ENCODE measurements around the gene GRIK3.

GRIK3 gene

GRCh38 chr1:37059346-37059745, 25.0 kb upstream of the GRIK3 start:
- no peak for DNase-seq (ENCODE audit: low spot score)
- TF ChIP-seq, protein P1, sequence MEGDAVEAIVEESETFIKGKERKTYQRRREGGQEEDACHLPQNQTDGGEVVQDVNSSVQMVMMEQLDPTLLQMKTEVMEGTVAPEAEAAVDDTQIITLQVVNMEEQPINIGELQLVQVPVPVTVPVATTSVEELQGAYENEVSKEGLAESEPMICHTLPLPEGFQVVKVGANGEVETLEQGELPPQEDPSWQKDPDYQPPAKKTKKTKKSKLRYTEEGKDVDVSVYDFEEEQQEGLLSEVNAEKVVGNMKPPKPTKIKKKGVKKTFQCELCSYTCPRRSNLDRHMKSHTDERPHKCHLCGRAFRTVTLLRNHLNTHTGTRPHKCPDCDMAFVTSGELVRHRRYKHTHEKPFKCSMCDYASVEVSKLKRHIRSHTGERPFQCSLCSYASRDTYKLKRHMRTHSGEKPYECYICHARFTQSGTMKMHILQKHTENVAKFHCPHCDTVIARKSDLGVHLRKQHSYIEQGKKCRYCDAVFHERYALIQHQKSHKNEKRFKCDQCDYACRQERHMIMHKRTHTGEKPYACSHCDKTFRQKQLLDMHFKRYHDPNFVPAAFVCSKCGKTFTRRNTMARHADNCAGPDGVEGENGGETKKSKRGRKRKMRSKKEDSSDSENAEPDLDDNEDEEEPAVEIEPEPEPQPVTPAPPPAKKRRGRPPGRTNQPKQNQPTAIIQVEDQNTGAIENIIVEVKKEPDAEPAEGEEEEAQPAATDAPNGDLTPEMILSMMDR (IDR thresholded peaks at IDR 0.05; ENCODE audit: extremely low read depth, missing control alignments), result no peak

- TF ChIP-seq, protein P1 (IDR thresholded peaks at IDR 0.05; ENCODE audit: extremely low read depth, missing control alignments), result no peak
- no peak for DNase-seq (ENCODE audit: low spot score)
Measured at GRCh38 chr1:37058424-37058988, 24.2 kb upstream of the GRIK3 start.

DNA sequence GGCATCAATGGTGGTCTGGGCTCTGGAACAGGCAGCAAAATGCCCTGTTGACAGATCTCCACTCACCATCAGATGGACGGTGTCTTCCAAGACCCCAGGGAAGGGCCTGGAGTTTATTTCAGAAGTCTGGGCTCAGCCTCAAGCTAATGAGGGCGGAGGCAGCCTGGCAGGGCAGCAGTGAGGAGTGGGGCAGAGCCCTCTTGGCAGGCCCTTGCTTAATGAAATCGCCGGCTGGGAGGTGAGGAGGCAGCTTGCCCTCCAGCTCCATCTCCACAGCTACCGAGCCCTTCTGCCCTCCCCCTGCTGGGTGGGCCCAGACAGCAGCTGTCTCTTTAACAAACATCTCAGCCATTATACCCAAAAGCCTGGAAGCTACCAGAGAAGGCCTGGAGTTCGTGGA, 22.0 kb upstream of the GRIK3 start:
- no peak for DNase-seq (ENCODE audit: low spot score)
- TF ChIP-seq, protein P1 (IDR thresholded peaks at IDR 0.05; ENCODE audit: extremely low read depth, missing control alignments), result no peak

DNA sequence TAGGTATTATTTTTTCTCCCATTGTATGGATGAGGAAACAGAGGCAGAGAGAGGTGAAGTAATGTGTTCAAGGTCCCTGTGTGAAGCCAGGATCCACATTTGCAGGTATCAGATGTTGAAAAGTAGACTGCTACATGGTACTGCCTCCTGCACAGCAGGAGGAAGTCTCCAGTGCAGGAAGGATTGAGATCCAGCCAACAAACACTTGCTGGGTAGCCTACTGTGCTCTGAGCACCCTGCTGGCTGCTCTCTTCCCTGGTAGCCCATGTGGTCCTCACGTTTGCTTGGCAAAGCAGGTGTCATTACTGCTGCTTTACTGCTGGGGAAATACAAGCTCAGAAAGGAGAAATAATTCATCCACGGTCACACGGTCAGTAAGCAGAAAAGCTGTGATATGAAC, 21.3 kb upstream of the GRIK3 start:
- TF ChIP-seq, protein P1 (IDR thresholded peaks at IDR 0.05; ENCODE audit: extremely low read depth, missing control alignments), result no peak
- DNase-seq (ENCODE audit: low spot score), result no peak

- TF ChIP-seq, protein P1 (IDR thresholded peaks at IDR 0.05; ENCODE audit: extremely low read depth, missing control alignments), result no peak
- no peak for DNase-seq (ENCODE audit: low spot score)
Measured at GRCh38 chr1:37053173-37053572, 18.9 kb upstream of the GRIK3 start.

- DNase-seq (ENCODE audit: low spot score), result no peak
Measured at GRCh38 chr1:37052120-37052519, 17.8 kb upstream of the GRIK3 start.

GRCh38 chr1:37051346-37051745, 17.0 kb upstream of the GRIK3 start:
- no peak for DNase-seq (ENCODE audit: low spot score)
- TF ChIP-seq, protein P1 (IDR thresholded peaks at IDR 0.05; ENCODE audit: extremely low read depth, missing control alignments), result no peak

More at GRCh38 chr1:37052120-37052519, 17.8 kb upstream of the GRIK3 start:
- TF ChIP-seq, protein P1 (IDR thresholded peaks at IDR 0.05; ENCODE audit: extremely low read depth, missing control alignments), result no peak
